Panc1 (cell line): Measurements from ENCODE around the gene TPRG1L.

Experiments used
- CTCF ChIP-seq: fragments of 450-650 bp; IDR thresholded peaks from 2 replicates; pipeline ENCODE4 v1.5.1; 2017; ENCODE audit warnings: mild to moderate bottlenecking
- POLR2AphosphoS5 ChIP-seq: IDR thresholded peaks from 2 replicates; pipeline ENCODE4 v1.6.1; 2012; ENCODE audit warnings: mild to moderate bottlenecking, low read depth, low read length, moderate library complexity
- TCF7L2 ChIP-seq: IDR thresholded peaks from 2 replicates; pipeline ENCODE4 v1.6.1; 2011; ENCODE audit warnings: mild to moderate bottlenecking, low read depth, low read length, inconsistent platforms
- TF ChIP-seq, protein P1 (sequence below), 2 experiments: IDR thresholded peaks; 2 replicates each; pipeline ENCODE4 v1.6.1; 2011 to 2012; ENCODE audit warnings: low read depth in 2 of 2, control low read depth in 1 of 2, low read length in 1 of 2, mild to moderate bottlenecking in 1 of 2, moderate library complexity in 1 of 2; ENCODE audit not compliant: insufficient read depth in 1 of 2

DNA sequence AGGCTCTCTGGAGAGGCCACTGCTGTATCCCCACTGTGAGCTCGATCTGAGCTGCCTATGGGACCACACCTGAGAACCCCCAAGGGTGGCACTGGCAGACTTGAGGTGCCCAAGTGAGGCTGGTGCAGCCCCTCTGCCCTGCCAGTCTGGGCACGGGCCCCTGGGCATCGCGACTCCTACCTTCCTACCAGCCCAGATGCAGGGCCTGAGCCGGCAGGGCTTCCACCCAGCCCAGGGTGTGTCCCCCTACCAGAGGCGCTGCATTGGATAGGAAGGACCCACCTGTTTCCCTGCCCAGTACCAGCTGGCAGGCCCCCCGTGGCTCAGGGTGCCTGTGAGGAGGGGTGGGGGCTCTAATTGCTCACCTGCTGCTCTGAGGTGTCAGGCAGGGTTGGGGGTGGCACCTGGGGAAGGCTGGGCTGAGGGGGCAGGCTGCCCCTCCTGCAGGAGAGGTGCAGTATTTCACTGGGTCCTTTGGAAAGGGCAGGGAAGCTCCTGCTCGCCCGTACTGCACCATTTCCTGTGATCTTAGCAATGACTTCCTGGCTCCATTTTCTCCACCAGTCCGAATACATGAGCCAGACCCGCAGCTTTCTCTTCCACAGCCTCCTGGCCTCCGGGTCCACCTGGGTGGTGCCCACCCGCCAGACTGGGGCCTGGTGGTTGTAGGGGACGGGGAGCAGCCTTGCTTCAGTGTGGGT, 39.3 kb downstream of the TPRG1L start:
- TF ChIP-seq CTCF (no peak), POLR2AphosphoS5 (no peak), TCF7L2 (no peak)
- TF ChIP-seq, protein P1, sequence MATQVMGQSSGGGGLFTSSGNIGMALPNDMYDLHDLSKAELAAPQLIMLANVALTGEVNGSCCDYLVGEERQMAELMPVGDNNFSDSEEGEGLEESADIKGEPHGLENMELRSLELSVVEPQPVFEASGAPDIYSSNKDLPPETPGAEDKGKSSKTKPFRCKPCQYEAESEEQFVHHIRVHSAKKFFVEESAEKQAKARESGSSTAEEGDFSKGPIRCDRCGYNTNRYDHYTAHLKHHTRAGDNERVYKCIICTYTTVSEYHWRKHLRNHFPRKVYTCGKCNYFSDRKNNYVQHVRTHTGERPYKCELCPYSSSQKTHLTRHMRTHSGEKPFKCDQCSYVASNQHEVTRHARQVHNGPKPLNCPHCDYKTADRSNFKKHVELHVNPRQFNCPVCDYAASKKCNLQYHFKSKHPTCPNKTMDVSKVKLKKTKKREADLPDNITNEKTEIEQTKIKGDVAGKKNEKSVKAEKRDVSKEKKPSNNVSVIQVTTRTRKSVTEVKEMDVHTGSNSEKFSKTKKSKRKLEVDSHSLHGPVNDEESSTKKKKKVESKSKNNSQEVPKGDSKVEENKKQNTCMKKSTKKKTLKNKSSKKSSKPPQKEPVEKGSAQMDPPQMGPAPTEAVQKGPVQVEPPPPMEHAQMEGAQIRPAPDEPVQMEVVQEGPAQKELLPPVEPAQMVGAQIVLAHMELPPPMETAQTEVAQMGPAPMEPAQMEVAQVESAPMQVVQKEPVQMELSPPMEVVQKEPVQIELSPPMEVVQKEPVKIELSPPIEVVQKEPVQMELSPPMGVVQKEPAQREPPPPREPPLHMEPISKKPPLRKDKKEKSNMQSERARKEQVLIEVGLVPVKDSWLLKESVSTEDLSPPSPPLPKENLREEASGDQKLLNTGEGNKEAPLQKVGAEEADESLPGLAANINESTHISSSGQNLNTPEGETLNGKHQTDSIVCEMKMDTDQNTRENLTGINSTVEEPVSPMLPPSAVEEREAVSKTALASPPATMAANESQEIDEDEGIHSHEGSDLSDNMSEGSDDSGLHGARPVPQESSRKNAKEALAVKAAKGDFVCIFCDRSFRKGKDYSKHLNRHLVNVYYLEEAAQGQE (IDR thresholded peaks at IDR 0.05; ENCODE audit: insufficient read depth in 1 of 2, low read depth in 2 of 2, low read length in 1 of 2), result no peak
